Karpas-422 (cell line): ENCODE measurements around the gene TSGA10IP. TPM values are rescaled to one million over a fixed set of nuclear protein-coding genes. Genes with fewer than 3 reads are reported as not detected.

ENCODE experiments used
- DNase-seq: peaks from one replicate; pipeline ENCODE4 v3.0.0-alpha.2; 2015
- H2AFZ ChIP-seq: fragments of 200-600 bp; sonication (generic); 2 replicates; pipeline ENCODE4 v1.6.1; 2014; ENCODE audit warnings: antibody characterized with exemption, low read length, mixed read lengths
- H3K27ac ChIP-seq: fragments of 200-600 bp; sonication (generic); 2 replicates; pipeline ENCODE4 v1.5.1; 2014; ENCODE audit warnings: mild to moderate bottlenecking, low read length, moderate library complexity
- H3K27me3 ChIP-seq: fragments of 200-600 bp; sonication (generic); 2 replicates; pipeline ENCODE4 v1.6.1; 2014; ENCODE audit warnings: low read length, mixed read lengths
- H3K36me3 ChIP-seq: fragments of 200-600 bp; sonication (generic); 2 replicates; pipeline ENCODE4 v1.6.1; 2014; ENCODE audit warnings: low read length, mixed read lengths; ENCODE audit not compliant: insufficient read depth
- H3K4me1 ChIP-seq: fragments of 200-600 bp; sonication (generic); 2 replicates; pipeline ENCODE4 v1.6.1; 2014; ENCODE audit warnings: mild to moderate bottlenecking, low read length, mixed read lengths
- H3K4me2 ChIP-seq: fragments of 200-600 bp; sonication (generic); 2 replicates; pipeline ENCODE4 v1.6.1; 2014; ENCODE audit warnings: low read length, low read depth, mild to moderate bottlenecking; ENCODE audit not compliant: poor library complexity, severe bottlenecking
- H3K4me3 ChIP-seq: fragments of 200-600 bp; sonication (generic); 2 replicates; pipeline ENCODE4 v1.5.1; 2014; ENCODE audit warnings: mild to moderate bottlenecking, antibody characterized with exemption, low read length, mixed read lengths
- H3K79me2 ChIP-seq: fragments of 200-600 bp; sonication (generic); 2 replicates; pipeline ENCODE4 v1.6.1; 2014; ENCODE audit warnings: mild to moderate bottlenecking, low read length, mixed read lengths
- H3K9ac ChIP-seq: fragments of 200-600 bp; sonication (generic); 2 replicates; pipeline ENCODE4 v1.6.0; 2014; ENCODE audit warnings: low read length
- H3K9me2 ChIP-seq: fragments of 200-600 bp; sonication (generic), shearing (Covaris generic); replicated peaks from 2 replicates; pipeline ENCODE4 v1.6.0; 2014; ENCODE audit warnings: mild to moderate bottlenecking, low read length, moderate library complexity; ENCODE audit not compliant: insufficient read depth
- H3K9me3 ChIP-seq: fragments of 300-700, 200-600 bp; sonication (generic); 2 replicates; pipeline ENCODE4 v1.6.1; 2014; ENCODE audit warnings: low read length, mixed read lengths
- H4K20me1 ChIP-seq: fragments of 200-600 bp; sonication (generic); 2 replicates; pipeline ENCODE4 v1.6.1; 2014; ENCODE audit warnings: mild to moderate bottlenecking, antibody characterized with exemption, low read length, low read depth; ENCODE audit not compliant: insufficient read depth
- total RNA-seq: library from RNA; depleted of rRNA; stranded (reverse); fragments of >200 nt; shearing (Covaris generic); gene quantifications from 2 replicates; pipeline ENCODE4 v1.2.3, GENCODE V29; 2014; ENCODE audit warnings: low replicate concordance; rRNA removed

Gene TSGA10IP
- total RNA-seq, 1 experiment from 2014 or later: not detected

DNA sequence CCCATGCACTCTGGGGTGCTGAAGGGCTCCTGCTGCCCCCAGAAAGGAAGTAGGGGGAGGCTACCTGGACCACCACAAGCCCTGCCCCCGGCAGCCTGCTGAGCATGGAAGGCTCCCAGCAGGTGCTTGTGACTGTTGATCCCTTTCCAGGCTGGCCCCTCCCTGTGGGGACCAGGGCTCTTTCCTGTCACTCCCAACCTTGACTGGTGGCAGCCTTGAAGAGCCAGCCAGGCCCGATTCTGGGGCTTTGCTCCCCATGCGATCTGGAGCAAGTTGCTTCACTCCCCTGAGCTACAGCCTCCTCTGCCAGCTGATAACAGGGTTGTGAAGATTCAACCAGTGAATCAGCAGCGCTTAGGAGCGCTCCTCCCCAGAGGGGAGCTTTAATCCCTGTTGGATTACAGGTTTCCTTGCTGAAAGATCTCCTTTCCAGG, 61.9 kb downstream of the TSGA10IP start:
- no peak overlapping the region for H3K4me3 ChIP-seq
- H3K9me2 ChIP-seq: no peaks in the 10 kb centered on the region
- H4K20me1 ChIP-seq: peaks cover 12% of the 10 kb centered on the region; the same call in 1 of the 2 replicates
- no peak overlapping the region for H3K27ac ChIP-seq
- no peak overlapping the region for H2AFZ ChIP-seq
- peaks cover 10% of the 10 kb centered on the region for H3K79me2 ChIP-seq
- H3K9me3 ChIP-seq: no peaks in the 10 kb centered on the region
- no peak overlapping the region for H3K4me2 ChIP-seq
- H3K27me3 ChIP-seq: no peaks in the 10 kb centered on the region
- no peak overlapping the region for H3K9ac ChIP-seq
- no peak for DNase-seq
- peaks cover 6% of the 10 kb centered on the region for H3K4me1 ChIP-seq
- H3K36me3 ChIP-seq: peaks cover 9% of the 10 kb centered on the region; the same call in 1 of the 2 replicates

DNA sequence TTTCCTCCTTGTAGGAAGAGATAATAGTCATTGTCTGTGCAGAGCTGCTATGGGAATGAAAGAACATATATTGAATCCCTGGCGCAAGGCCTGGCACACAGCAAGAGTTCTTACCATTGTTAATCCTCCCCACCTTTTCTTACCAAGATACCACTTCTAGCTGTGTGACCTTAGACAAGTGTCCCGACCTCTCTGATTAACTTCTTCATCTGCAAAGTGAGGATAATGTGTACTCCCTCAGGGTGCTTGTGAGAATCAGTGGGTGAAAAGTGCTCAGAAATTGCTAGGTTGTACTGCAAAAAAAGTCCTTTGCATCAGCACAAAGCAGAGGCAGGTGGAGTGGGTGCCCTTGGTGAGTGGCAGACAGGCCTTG, 62.8 kb downstream of the TSGA10IP start:
- Histone ChIP-seq H3K4me2 (no peak overlapping the region), H3K36me3 (peaks cover 9% of the 10 kb centered on the region; the same call in 1 of the 2 replicates), H3K4me3 (no peak overlapping the region), H3K9me2 (no peaks in the 10 kb centered on the region), H3K27me3 (no peaks in the 10 kb centered on the region), H3K79me2 (peaks cover 6% of the 10 kb centered on the region), H3K9ac (no peak overlapping the region), H3K27ac (no peak overlapping the region), H3K4me1 (peaks cover 5% of the 10 kb centered on the region), H2AFZ (no peak overlapping the region), H3K9me3 (no peaks in the 10 kb centered on the region), H4K20me1 (peaks cover 12% of the 10 kb centered on the region; the same call in 1 of the 2 replicates)
- no peak for DNase-seq

DNA sequence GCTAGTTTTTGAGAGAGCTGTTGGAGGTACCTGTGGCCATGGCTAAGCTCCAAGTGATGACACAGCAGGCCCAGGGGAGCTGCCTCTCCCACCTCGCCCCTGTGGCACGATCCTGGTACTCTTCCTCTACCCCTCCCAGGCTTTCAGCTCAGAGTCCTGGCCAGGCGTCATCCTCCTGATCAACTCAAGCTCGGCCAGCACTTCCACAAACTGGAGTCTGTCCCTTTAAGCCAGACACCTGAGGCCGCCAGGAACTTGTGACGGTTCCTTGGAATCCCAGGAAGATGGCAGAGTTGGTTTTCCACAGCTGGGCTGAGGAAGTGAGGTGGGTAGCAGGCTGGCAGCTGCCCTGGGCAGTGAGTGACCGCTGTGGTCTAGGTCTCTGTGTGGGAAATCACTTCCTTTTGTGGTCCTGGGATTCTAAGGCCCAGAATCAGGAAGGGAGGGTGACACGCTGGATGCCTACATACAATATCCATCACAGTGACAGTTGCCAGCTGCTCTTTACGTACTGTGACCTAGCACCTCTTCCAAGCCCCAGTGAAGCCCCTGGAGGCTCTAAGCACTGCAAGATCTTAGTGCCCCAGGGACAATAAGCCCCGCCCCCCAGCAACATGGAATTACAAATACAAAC, 63.3 kb downstream of the TSGA10IP start:
- no peaks in the 10 kb centered on the region for H3K9me3 ChIP-seq
- no peak overlapping the region for H3K4me2 ChIP-seq
- H2AFZ ChIP-seq: no peak overlapping the region
- H3K27me3 ChIP-seq: no peaks in the 10 kb centered on the region
- H3K36me3 ChIP-seq: peaks cover 9% of the 10 kb centered on the region; the same call in 1 of the 2 replicates
- no peak overlapping the region for H3K27ac ChIP-seq
- H4K20me1 ChIP-seq: peaks cover 12% of the 10 kb centered on the region; the same call in 1 of the 2 replicates
- no peak overlapping the region for H3K4me3 ChIP-seq
- peaks cover under 1% of the 10 kb centered on the region for H3K79me2 ChIP-seq
- H3K9ac ChIP-seq: no peak overlapping the region
- no peaks in the 10 kb centered on the region for H3K9me2 ChIP-seq
- peaks cover under 1% of the 10 kb centered on the region for H3K4me1 ChIP-seq
- peak; percentile 52 for DNase-seq

Other genes with a start within 250 kb of the TSGA10IP start
- 17.8 and 23.9 TPM in 2 replicates for gene KAT5, start 233.2 kb upstream of the TSGA10IP start, total RNA-seq
- gene RNASEH2C, start 224.7 kb upstream of the TSGA10IP start, total RNA-seq: 70.7 and 133 TPM in 2 replicates
- 11.1 and 19.8 TPM in 2 replicates for gene AP5B1, start 164.5 kb upstream of the TSGA10IP start, total RNA-seq
- gene OVOL1, start 158.4 kb upstream of the TSGA10IP start, total RNA-seq: not detected in 2 replicates
- gene SNX32, start 111.5 kb upstream of the TSGA10IP start, total RNA-seq: not detected in 2 replicates
- gene CFL1, start 87.3 kb upstream of the TSGA10IP start, total RNA-seq: 514 and 827 TPM in 2 replicates
- 41.3 and 89.0 TPM in 2 replicates for gene MUS81, start 85.0 kb upstream of the TSGA10IP start, total RNA-seq
- gene EFEMP2, start 72.7 kb upstream of the TSGA10IP start, total RNA-seq: 1.3 and 2.6 TPM in 2 replicates
- not detected in 2 replicates for gene CTSW, start 65.6 kb upstream of the TSGA10IP start, total RNA-seq
- gene FIBP, start 57.0 kb upstream of the TSGA10IP start, total RNA-seq: 207 and 248 TPM in 2 replicates
- gene CCDC85B, start 54.8 kb upstream of the TSGA10IP start, total RNA-seq: 21.3 and 56.7 TPM in 2 replicates
- gene FOSL1, start 45.1 kb upstream of the TSGA10IP start, total RNA-seq: not detected in 2 replicates
- gene C11orf68, start 26.4 kb upstream of the TSGA10IP start, total RNA-seq: 7.3 and 11.0 TPM in 2 replicates
- gene DRAP1, start 26.1 kb upstream of the TSGA10IP start, total RNA-seq: 66.2 and 111 TPM in 2 replicates
- gene SART1, start 16.3 kb downstream of the TSGA10IP start, total RNA-seq: 23.1 and 63.2 TPM in 2 replicates
- 39.4 and 57.0 TPM in 2 replicates for gene EIF1AD, start 56.7 kb downstream of the TSGA10IP start, total RNA-seq
- 44.3 and 84.2 TPM in 2 replicates for gene BANF1, start 57.0 kb downstream of the TSGA10IP start, total RNA-seq
- not detected in 2 replicates for gene CST6, start 66.5 kb downstream of the TSGA10IP start, total RNA-seq
- gene CATSPER1, start 81.0 kb downstream of the TSGA10IP start, total RNA-seq: not detected in 2 replicates
- not detected in 2 replicates for gene GAL3ST3, start 103.7 kb downstream of the TSGA10IP start, total RNA-seq
- 89.0 and 166 TPM in 2 replicates for gene SF3B2, start 106.9 kb downstream of the TSGA10IP start, total RNA-seq
- gene PACS1, start 124.8 kb downstream of the TSGA10IP start, total RNA-seq: 60.5 and 81.1 TPM in 2 replicates